GM18858 (cell line): ENCODE data around the gene USP2.

Experiments used
- ATAC-seq: cut with Tn5 transposase; IDR thresholded peaks from one replicate; pipeline ENCODE4 v1.9.1; 2021; ENCODE audit not compliant: unreplicated experiment

USP2 gene

GRCh38 chr11:119332111-119332765, 49.3 kb downstream of the USP2 start:
- no peak for ATAC-seq

GRCh38 chr11:119330237-119330636, 51.3 kb downstream of the USP2 start:
- no peak for ATAC-seq

- ATAC-seq: no peak
These were observed 52.2 kb downstream of the USP2 start for GRCh38 chr11:119329320-119329719.

GRCh38 chr11:119324189-119324588, 57.3 kb downstream of the USP2 start:
- ATAC-seq: no peak

- no peak for ATAC-seq
These were observed 57.9 kb downstream of the USP2 start for GRCh38 chr11:119323532-119324033.

GRCh38 chr11:119322921-119323531, 58.5 kb downstream of the USP2 start:
- no peak for ATAC-seq

GRCh38 chr11:119322360-119322739, 59.1 kb downstream of the USP2 start:
- no peak for ATAC-seq

GRCh38 chr11:119320776-119321524, 60.5 kb downstream of the USP2 start:
- ATAC-seq: no peak

- no peak for ATAC-seq
These were observed 61.2 kb downstream of the USP2 start for GRCh38 chr11:119320240-119320775.

GRCh38 chr11:119319700-119320239, 61.7 kb downstream of the USP2 start:
- no peak for ATAC-seq

GRCh38 chr11:119319136-119319699, 62.3 kb downstream of the USP2 start:
- no peak for ATAC-seq

GRCh38 chr11:119318240-119319135, 63.0 kb downstream of the USP2 start:
- no peak for ATAC-seq

GRCh38 chr11:119317592-119318239, 63.8 kb downstream of the USP2 start:
- ATAC-seq: no peak

GRCh38 chr11:119316729-119317591, 64.5 kb downstream of the USP2 start, which contains the start of gene MCAM:
Gene MCAM, minus strand, starts transcription at chr11:119317130. Its CDS starts 29 bp downstream, at chr11:119317101.
- ATAC-seq: no peak

GRCh38 chr11:119316016-119316728, 65.3 kb downstream of the USP2 start:
- no peak for ATAC-seq

GRCh38 chr11:119315131-119316015, 66.1 kb downstream of the USP2 start:
- no peak for ATAC-seq

GRCh38 chr11:119314726-119315125, 66.8 kb downstream of the USP2 start:
- no peak for ATAC-seq
